ENCODE data around the gene SELENON. TPM values are rescaled to one million over a fixed set of nuclear protein-coding genes. Genes with fewer than 3 reads are reported as not detected.
A peak's percentile ranks its signal among the peaks of the same experiment; 100 is the strongest.

SELENON gene
- total and polyA plus RNA-seq, 9 of the 15 experiments (the other 6 are each of a cell fraction or from before 2014, with no cell fraction given): 0.43 to 26.7 (median 7.0) TPM

DNA sequence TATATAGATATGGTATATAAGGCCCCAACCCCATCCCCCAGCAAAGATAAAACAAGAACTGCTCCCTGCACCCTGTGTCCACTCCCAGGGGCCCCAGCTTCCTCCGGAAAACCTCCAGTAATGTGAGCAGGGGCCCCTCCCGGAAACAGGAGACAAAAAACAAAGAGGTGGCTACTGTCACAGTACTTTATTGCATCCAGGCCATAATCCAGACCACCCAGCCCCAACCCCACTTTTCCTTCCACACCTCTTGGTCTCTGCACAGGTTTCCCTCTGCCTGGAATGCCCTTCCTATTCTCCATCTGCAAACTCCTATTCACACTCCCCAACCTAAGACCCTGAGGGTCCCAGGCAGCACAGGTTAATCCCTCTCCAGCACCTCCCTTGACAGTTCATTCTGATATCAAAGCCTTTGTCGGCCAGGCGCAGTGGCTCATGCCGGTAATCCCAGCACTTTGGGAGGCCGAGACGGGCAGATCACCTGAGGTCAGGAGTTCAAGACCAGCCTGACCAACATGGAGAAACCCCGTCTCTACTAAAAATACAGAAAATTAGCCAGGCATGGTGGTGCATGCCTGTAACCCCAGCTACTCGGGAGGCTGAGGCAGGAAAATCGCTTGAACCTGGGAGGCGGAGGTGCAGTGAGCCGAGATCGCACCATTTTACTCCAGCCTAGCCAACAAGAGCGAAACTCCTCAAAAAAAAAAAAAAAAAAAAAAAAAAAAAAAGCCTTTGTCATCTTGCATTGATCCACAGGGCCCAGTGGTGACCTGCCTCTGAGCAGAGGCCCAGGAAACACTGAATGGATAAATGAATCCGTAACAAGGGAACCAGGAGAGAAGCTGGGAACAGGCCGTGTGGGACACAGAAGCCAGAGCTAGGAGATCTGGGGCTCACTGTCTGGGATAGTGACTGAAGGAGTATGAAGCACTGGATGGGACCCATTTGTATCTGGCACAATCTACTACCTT lies 61.6 kb downstream of the SELENON start (continued):
- TF ChIP-seq TAF1 (IDR thresholded peaks at IDR 0.05; ENCODE audit: control insufficient read depth, extremely low read depth, insufficient read depth, low read length, severe bottlenecking) (no peak), ZNF436 (CRISPR knock-in tag; IDR thresholded peaks at IDR 0.05) (no peak), NEUROD1 (IDR thresholded peaks at IDR 0.05; ENCODE audit: borderline replicate concordance, low read depth, low read length, partially characterized antibody) (no peak), MCM3 (IDR thresholded peaks at IDR 0.05) (no peak), HLTF (IDR thresholded peaks at IDR 0.05) (peak; percentile 83), NONO (IDR thresholded peaks at IDR 0.05; ENCODE audit: low read depth in 2 of 2, low read length in 1 of 2) (no peak), PPARD (CRISPR knock-in tag; IDR thresholded peaks at IDR 0.05) (no peak), STAG1 (CRISPR knock-in tag; IDR thresholded peaks at IDR 0.05; ENCODE audit: borderline replicate concordance) (no peak), TOE1 (IDR thresholded peaks at IDR 0.05; ENCODE audit: borderline replicate concordance) (0 out of 2 replicates have a peak, but pooled peaks have one; percentile 55), TOE1 (CRISPR knock-in tag; IDR thresholded peaks at IDR 0.05; ENCODE audit: borderline replicate concordance, low read depth) (no peak), ZBED1 (IDR thresholded peaks at IDR 0.05) (0 out of 2 replicates have a peak, but pooled peaks have one; percentile 51), CBX5 (IDR thresholded peaks at IDR 0.05; ENCODE audit: borderline replicate concordance, low read depth) (no peak), MYBL2 (IDR thresholded peaks at IDR 0.05; ENCODE audit: low read depth) (no peak), MYBL2 (CRISPR knock-in tag; IDR thresholded peaks at IDR 0.05; ENCODE audit: borderline replicate concordance) (no peak), KHSRP (IDR thresholded peaks at IDR 0.05) (no peak)
- TF ChIP-seq, protein P1, sequence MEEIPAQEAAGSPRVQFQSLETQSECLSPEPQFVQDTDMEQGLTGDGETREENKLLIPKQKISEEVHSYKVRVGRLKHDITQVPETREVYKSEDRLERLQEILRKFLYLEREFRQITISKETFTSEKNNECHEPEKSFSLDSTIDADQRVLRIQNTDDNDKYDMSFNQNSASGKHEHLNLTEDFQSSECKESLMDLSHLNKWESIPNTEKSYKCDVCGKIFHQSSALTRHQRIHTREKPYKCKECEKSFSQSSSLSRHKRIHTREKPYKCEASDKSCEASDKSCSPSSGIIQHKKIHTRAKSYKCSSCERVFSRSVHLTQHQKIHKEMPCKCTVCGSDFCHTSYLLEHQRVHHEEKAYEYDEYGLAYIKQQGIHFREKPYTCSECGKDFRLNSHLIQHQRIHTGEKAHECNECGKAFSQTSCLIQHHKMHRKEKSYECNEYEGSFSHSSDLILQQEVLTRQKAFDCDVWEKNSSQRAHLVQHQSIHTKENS (CRISPR knock-in tag; IDR thresholded peaks at IDR 0.05): 0 out of 2 replicates have a peak, but pooled peaks have one; percentile 44
- TF ChIP-seq, protein P2, sequence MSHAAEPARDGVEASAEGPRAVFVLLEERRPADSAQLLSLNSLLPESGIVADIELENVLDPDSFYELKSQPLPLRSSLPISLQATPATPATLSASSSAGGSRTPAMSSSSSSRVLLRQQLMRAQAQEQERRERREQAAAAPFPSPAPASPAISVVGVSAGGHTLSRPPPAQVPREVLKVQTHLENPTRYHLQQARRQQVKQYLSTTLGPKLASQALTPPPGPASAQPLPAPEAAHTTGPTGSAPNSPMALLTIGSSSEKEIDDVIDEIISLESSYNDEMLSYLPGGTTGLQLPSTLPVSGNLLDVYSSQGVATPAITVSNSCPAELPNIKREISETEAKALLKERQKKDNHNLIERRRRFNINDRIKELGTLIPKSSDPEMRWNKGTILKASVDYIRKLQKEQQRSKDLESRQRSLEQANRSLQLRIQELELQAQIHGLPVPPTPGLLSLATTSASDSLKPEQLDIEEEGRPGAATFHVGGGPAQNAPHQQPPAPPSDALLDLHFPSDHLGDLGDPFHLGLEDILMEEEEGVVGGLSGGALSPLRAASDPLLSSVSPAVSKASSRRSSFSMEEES (CRISPR knock-in tag; IDR thresholded peaks at IDR 0.05): no peak
- TF ChIP-seq, protein P3, sequence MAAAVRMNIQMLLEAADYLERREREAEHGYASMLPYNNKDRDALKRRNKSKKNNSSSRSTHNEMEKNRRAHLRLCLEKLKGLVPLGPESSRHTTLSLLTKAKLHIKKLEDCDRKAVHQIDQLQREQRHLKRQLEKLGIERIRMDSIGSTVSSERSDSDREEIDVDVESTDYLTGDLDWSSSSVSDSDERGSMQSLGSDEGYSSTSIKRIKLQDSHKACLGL (CRISPR knock-in tag; IDR thresholded peaks at IDR 0.05; ENCODE audit: borderline replicate concordance, poor library complexity, severe bottlenecking): no peak
- TF ChIP-seq, protein P4, sequence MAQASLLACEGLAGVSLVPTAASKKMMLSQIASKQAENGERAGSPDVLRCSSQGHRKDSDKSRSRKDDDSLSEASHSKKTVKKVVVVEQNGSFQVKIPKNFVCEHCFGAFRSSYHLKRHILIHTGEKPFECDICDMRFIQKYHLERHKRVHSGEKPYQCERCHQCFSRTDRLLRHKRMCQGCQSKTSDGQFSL (CRISPR knock-in tag; IDR thresholded peaks at IDR 0.05): no peak
- TF ChIP-seq, protein P4 (tag; IDR thresholded peaks at IDR 0.05): 0 out of 4 replicates have a peak, but pooled peaks of 1 of the 2 experiments have one; percentile 24
- TF ChIP-seq, protein P5, sequence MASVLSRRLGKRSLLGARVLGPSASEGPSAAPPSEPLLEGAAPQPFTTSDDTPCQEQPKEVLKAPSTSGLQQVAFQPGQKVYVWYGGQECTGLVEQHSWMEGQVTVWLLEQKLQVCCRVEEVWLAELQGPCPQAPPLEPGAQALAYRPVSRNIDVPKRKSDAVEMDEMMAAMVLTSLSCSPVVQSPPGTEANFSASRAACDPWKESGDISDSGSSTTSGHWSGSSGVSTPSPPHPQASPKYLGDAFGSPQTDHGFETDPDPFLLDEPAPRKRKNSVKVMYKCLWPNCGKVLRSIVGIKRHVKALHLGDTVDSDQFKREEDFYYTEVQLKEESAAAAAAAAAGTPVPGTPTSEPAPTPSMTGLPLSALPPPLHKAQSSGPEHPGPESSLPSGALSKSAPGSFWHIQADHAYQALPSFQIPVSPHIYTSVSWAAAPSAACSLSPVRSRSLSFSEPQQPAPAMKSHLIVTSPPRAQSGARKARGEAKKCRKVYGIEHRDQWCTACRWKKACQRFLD (CRISPR knock-in tag; IDR thresholded peaks at IDR 0.05): peak; percentile 31; the same call in 1 of the 2 replicates

Data from K562 (cell line).